ENCODE measurements around the gene HOOK1. TPM values are rescaled to one million over a fixed set of nuclear protein-coding genes. Genes with fewer than 3 reads are reported as not detected.
"Not testable (repeated sequence)": the region's sequence is repeated elsewhere in the genome, so short reads cannot be mapped to it uniquely, and the experiment has no call there.

Gene HOOK1
- total RNA-seq, 1 donor from 2014 or later: 0.67 TPM

DNA sequence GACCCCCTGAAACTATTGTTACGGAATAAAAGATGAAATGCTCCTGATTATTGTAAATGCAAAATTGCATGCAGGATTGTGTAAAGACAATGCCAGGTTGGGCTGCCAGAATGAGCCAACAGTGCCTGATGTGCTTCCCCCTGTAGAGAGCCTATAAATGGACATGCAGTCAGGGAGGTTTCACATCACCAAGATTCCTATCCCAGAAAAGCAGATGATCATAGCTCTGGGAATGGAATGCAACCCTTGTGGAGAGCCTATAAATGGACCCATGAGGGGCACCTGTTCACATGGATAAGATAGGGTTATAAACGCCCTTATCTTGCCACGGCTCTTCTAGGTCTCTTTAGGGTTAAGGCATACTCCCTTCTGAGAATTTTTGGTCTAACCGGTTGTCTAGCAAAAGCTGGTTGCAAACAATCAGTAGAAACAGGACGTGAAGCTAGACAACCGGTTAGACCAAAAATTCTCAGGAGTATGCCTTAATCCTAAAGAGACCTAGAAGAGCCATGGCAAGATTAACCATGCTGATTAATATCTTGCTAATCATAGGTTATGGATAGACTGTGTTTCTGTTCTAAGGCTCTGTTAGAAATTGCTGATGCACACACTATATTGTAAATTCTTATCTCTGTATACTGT is 106.6 kb downstream of the HOOK1 start:
- intact Hi-C loops (cut with DNase I); DNase-seq (ENCODE audit: low spot score): not testable (repeated sequence)

GRCh38 chr1:59924653-59925052 is 109.9 kb downstream of the HOOK1 start:
- intact Hi-C loops (cut with DNase I): no loop called here
- no peak for DNase-seq (ENCODE audit: low spot score)

Other genes starting within 250 kb of the HOOK1 start
- 160 TPM for gene CYP2J2, start 111.8 kb downstream of the HOOK1 start, total RNA-seq

Data from cardiac septum (tissue), 1 donor.